GM21786 (cell line): ENCODE data around the gene DNAH2.

Source experiments
- ATAC-seq: cut with Tn5 transposase; IDR thresholded peaks from one replicate; pipeline ENCODE4 v1.9.1; 2021; ENCODE audit not compliant: unreplicated experiment

Gene DNAH2

GRCh38 chr17:7701681-7702080 lies 15.9 kb upstream of the DNAH2 start:
- ATAC-seq, result no peak

GRCh38 chr17:7702776-7703175 lies 14.8 kb upstream of the DNAH2 start:
- no peak for ATAC-seq

- ATAC-seq, result no peak
Observed at GRCh38 chr17:7703584-7704479, 13.7 kb upstream of the DNAH2 start.

- no peak for ATAC-seq
Observed at GRCh38 chr17:7704601-7705268, 12.8 kb upstream of the DNAH2 start, which contains the start of gene EFNB3. TSS of gene EFNB3 (plus strand) at chr17:7705202. CDS start at chr17:7705599, 397 bp downstream.

- no peak for ATAC-seq
Observed at GRCh38 chr17:7705269-7706255, 12.0 kb upstream of the DNAH2 start.

- ATAC-seq, result no peak
Observed at GRCh38 chr17:7706631-7707354, 10.8 kb upstream of the DNAH2 start.

- no peak for ATAC-seq
Observed at GRCh38 chr17:7707446-7707845, 10.1 kb upstream of the DNAH2 start.

GRCh38 chr17:7707858-7708750 lies 9.4 kb upstream of the DNAH2 start:
- no peak for ATAC-seq

- ATAC-seq, result no peak
Observed at GRCh38 chr17:7709031-7709430, 8.5 kb upstream of the DNAH2 start.

- no peak for ATAC-seq
Observed at GRCh38 chr17:7710301-7710700, 7.2 kb upstream of the DNAH2 start.

- no peak for ATAC-seq
Observed at GRCh38 chr17:7711051-7711755, 6.3 kb upstream of the DNAH2 start.

GRCh38 chr17:7712111-7712771 lies 5.3 kb upstream of the DNAH2 start:
- no peak for ATAC-seq

GRCh38 chr17:7713782-7714181 lies 3.8 kb upstream of the DNAH2 start:
- no peak for ATAC-seq

GRCh38 chr17:7714721-7715594 lies 2.6 kb upstream of the DNAH2 start:
- no peak for ATAC-seq

- ATAC-seq, result no peak
Observed at GRCh38 chr17:7715936-7716886, 1.3 kb upstream of the DNAH2 start.

- ATAC-seq, result no peak
Observed at GRCh38 chr17:7717756-7718350, 309 bp downstream of the DNAH2 start.
